ENCODE data around the gene MAP10. TPM values are rescaled to one million over a fixed set of nuclear protein-coding genes. Genes with fewer than 3 reads are reported as not detected.
A peak's percentile ranks its signal among the peaks of the same experiment; 100 is the strongest.
"Not testable (repeated sequence)": the region's sequence is repeated elsewhere in the genome, so short reads cannot be mapped to it uniquely, and the experiment has no call there.

Gene MAP10
- polyA plus RNA-seq (ENCODE audit: insufficient read length in 4 of 4), result 1 to 10 TPM; 4.8 to 7.8 (median 6.0) TPM

- DNase-seq (ENCODE audit: low read depth in 4 of 4, low spot score in 2 of 4), result peak; percentile 62 to 76 (median 65)
These were observed at the start of gene MAP10 for GRCh38 chr1:232805269-232806185. Gene MAP10, plus strand, starts transcription at chr1:232805416. Its CDS starts 34 bp downstream, at chr1:232805450.

GRCh38 chr1:232764458-232765251, 40.6 kb upstream of the MAP10 start:
- DNase-seq (ENCODE audit: low read depth in 4 of 4, low spot score in 2 of 4), result peak in 1 of 4 donors; percentile 27

GRCh38 chr1:232765542-232765941, 39.7 kb upstream of the MAP10 start:
- no peak for DNase-seq (ENCODE audit: low read depth in 4 of 4, low spot score in 2 of 4)

GRCh38 chr1:232766241-232766890, 38.9 kb upstream of the MAP10 start:
- no peak for DNase-seq (ENCODE audit: low read depth in 4 of 4, low spot score in 2 of 4)

GRCh38 chr1:232766904-232767303, 38.3 kb upstream of the MAP10 start:
- DNase-seq (ENCODE audit: low read depth in 4 of 4, low spot score in 2 of 4), result no peak

GRCh38 chr1:232767305-232768074, 37.7 kb upstream of the MAP10 start:
- DNase-seq (ENCODE audit: low read depth in 4 of 4, low spot score in 2 of 4), result no peak

GRCh38 chr1:232768793-232769192, 36.4 kb upstream of the MAP10 start:
- no peak for DNase-seq (ENCODE audit: low read depth in 4 of 4, low spot score in 2 of 4)

GRCh38 chr1:232769733-232770132, 35.5 kb upstream of the MAP10 start:
- no peak for DNase-seq (ENCODE audit: low read depth in 4 of 4, low spot score in 2 of 4)

- no peak for DNase-seq (ENCODE audit: low read depth in 4 of 4, low spot score in 2 of 4)
These were observed 31.5 kb upstream of the MAP10 start for GRCh38 chr1:232773752-232774151.

GRCh38 chr1:232776526-232777106, 28.6 kb upstream of the MAP10 start:
- no peak for DNase-seq (ENCODE audit: low read depth in 4 of 4, low spot score in 2 of 4)

GRCh38 chr1:232780354-232780753, 24.9 kb upstream of the MAP10 start:
- no peak for DNase-seq (ENCODE audit: low read depth in 4 of 4, low spot score in 2 of 4)

GRCh38 chr1:232784794-232785193, 20.4 kb upstream of the MAP10 start:
- no peak for DNase-seq (ENCODE audit: low read depth in 4 of 4, low spot score in 2 of 4)

GRCh38 chr1:232785630-232786029, 19.6 kb upstream of the MAP10 start:
- DNase-seq (ENCODE audit: low read depth in 4 of 4, low spot score in 2 of 4), result not testable (repeated sequence)

- DNase-seq (ENCODE audit: low read depth in 4 of 4, low spot score in 2 of 4), result no peak
These were observed 18.3 kb upstream of the MAP10 start for GRCh38 chr1:232786845-232787455.

- DNase-seq (ENCODE audit: low read depth in 4 of 4, low spot score in 2 of 4), result no peak
These were observed 16.9 kb upstream of the MAP10 start for GRCh38 chr1:232788235-232788872.

- no peak for DNase-seq (ENCODE audit: low read depth in 4 of 4, low spot score in 2 of 4)
These were observed 15.6 kb upstream of the MAP10 start for GRCh38 chr1:232789651-232790050.

GRCh38 chr1:232792949-232793348, 12.3 kb upstream of the MAP10 start:
- DNase-seq (ENCODE audit: low read depth in 4 of 4, low spot score in 2 of 4), result no peak

- no peak for DNase-seq (ENCODE audit: low read depth in 4 of 4, low spot score in 2 of 4)
These were observed 11.3 kb upstream of the MAP10 start for GRCh38 chr1:232793944-232794343.

- DNase-seq (ENCODE audit: low read depth in 4 of 4, low spot score in 2 of 4), result no peak
These were observed 9.6 kb upstream of the MAP10 start for GRCh38 chr1:232795497-232796053.
